ENCODE data around the gene PFN1. TPM values are rescaled to one million over a fixed set of nuclear protein-coding genes. Genes with fewer than 3 reads are reported as not detected.

The PFN1 gene
- total RNA-seq, 2 experiments from 2014 or later: 1,726 to 1,759 TPM

GRCh38 chr17:4902540-4902939, 45.8 kb downstream of the PFN1 start:
- H3K27me3 Mint-ChIP-seq: no peaks in the 10 kb centered on the region
- DNase-seq (no peak), ATAC-seq (no peak)
- no peak for TF ChIP-seq CTCF (IDR thresholded peaks at IDR 0.05)
- POLR2A ChIA-PET: interaction anchor here (1.1 to 5.8 kb wide), 4 partner anchors 20 to 45 kb away, joined by 3 to 41 read pairs (median 6); partner anchors contain the start of genes PFN1, RNF167 and SLC25A11
- H3K36me3 Mint-ChIP-seq (ENCODE audit: low read depth): peaks cover 14% of the 10 kb centered on the region
- H3K27ac Mint-ChIP-seq: peak overlapping the region; percentile 75
- H3K4me1 Mint-ChIP-seq (ENCODE audit: low read depth): peaks cover 34% of the 10 kb centered on the region
- CTCF ChIA-PET: interaction anchor here (0.8 to 2.4 kb wide), 16 partner anchors 12 to 336 kb away, joined by 3 to 19 read pairs (median 4); partner anchors contain the start of genes PSMB6, RNF167, SLC25A11 and SPAG7
- H3K4me3 Mint-ChIP-seq: no peak overlapping the region
- intact Hi-C loops (cut with micrococcal nuclease): loop anchor here (10.0 kb wide), 1 partner anchor 162 kb away; no protein-coding TSS in a partner anchor
- no peaks in the 10 kb centered on the region for H3K9me3 Mint-ChIP-seq

GRCh38 chr17:4901648-4902344, 46.5 kb downstream of the PFN1 start:
- Mint-ChIP-seq H3K4me3 (peak overlapping the region; percentile 94), H3K9me3 (no peaks in the 10 kb centered on the region), H3K27ac (no peak overlapping the region), H3K36me3 (ENCODE audit: low read depth) (peaks cover 16% of the 10 kb centered on the region), H3K27me3 (no peaks in the 10 kb centered on the region), H3K4me1 (ENCODE audit: low read depth) (peaks cover 34% of the 10 kb centered on the region)
- ATAC-seq (no peak), DNase-seq (peak; percentile 20)
- CTCF ChIA-PET: interaction anchor here (1.2 to 2.4 kb wide), 6 partner anchors 12 to 335 kb away, joined by 3 to 19 read pairs (median 7); partner anchors contain the start of genes PSMB6, RNF167 and SLC25A11
- intact Hi-C loops (cut with micrococcal nuclease): loop anchor here (10.0 kb wide), 1 partner anchor 163 kb away; no protein-coding TSS in a partner anchor
- no peak for TF ChIP-seq CTCF (IDR thresholded peaks at IDR 0.05)
- POLR2A ChIA-PET: interaction anchor here (0.6 to 5.8 kb wide), 8 partner anchors 7 to 201 kb away, joined by 3 to 41 read pairs (median 4); partner anchors contain the start of genes ARRB2, PFN1, RNF167 and SLC25A11

GRCh38 chr17:4901108-4901647, 47.2 kb downstream of the PFN1 start:
- H3K27ac Mint-ChIP-seq: peak overlapping the region; percentile 57
- no peaks in the 10 kb centered on the region for H3K9me3 Mint-ChIP-seq
- TF ChIP-seq CTCF (IDR thresholded peaks at IDR 0.05): no peak
- H3K4me1 Mint-ChIP-seq (ENCODE audit: low read depth): peaks cover 34% of the 10 kb centered on the region
- ChIA-PET CTCF (interaction anchor here (1.2 to 1.4 kb wide), 2 partner anchors 56 to 335 kb away, joined by 3 read pairs; no protein-coding TSS in a partner anchor), POLR2A (interaction anchor here (0.6 to 5.8 kb wide), 10 partner anchors 8 to 201 kb away, joined by 3 to 41 read pairs (median 6); partner anchors contain the start of genes ARRB2, PELP1, PFN1 and RNF167)
- no peaks in the 10 kb centered on the region for H3K27me3 Mint-ChIP-seq
- DNase-seq (no peak), ATAC-seq (no peak)
- peak overlapping the region; percentile 94 for H3K4me3 Mint-ChIP-seq
- intact Hi-C loops (cut with micrococcal nuclease): loop anchor here (10.0 kb wide), 1 partner anchor 164 kb away; no protein-coding TSS in a partner anchor
- peaks cover 16% of the 10 kb centered on the region for H3K36me3 Mint-ChIP-seq (ENCODE audit: low read depth)

GRCh38 chr17:4900231-4901107, 47.9 kb downstream of the PFN1 start:
- Mint-ChIP-seq H3K27me3 (no peaks in the 10 kb centered on the region), H3K36me3 (ENCODE audit: low read depth) (peaks cover 16% of the 10 kb centered on the region), H3K9me3 (no peaks in the 10 kb centered on the region), H3K4me3 (peak overlapping the region; percentile 94), H3K27ac (peak overlapping the region; percentile 94), H3K4me1 (ENCODE audit: low read depth) (peaks cover 34% of the 10 kb centered on the region)
- ChIA-PET POLR2A (interaction anchor here (0.6 to 5.8 kb wide), 11 partner anchors 8 to 197 kb away, joined by 3 to 41 read pairs (median 7); partner anchors contain the start of genes ARRB2, PELP1, PFN1 and PLD2), CTCF (interaction anchor here (0.6 to 2.5 kb wide), 6 partner anchors 8 to 110 kb away, joined by 3 to 23 read pairs (median 4); no protein-coding TSS in a partner anchor)
- TF ChIP-seq CTCF (IDR thresholded peaks at IDR 0.05): no peak
- peak; percentile 24 for ATAC-seq
- intact Hi-C loops (cut with micrococcal nuclease): loop anchor here (10.0 kb wide), 1 partner anchor 164 kb away; no protein-coding TSS in a partner anchor
- peak; percentile 68 for DNase-seq

Measured in activated CD8-positive, alpha-beta T cell treated with anti-CD3 and anti-CD28 coated beads for 36 hours (primary cell).